ENCODE results near the gene LRRC4C. TPM values are rescaled to one million over a fixed set of nuclear protein-coding genes. Genes with fewer than 3 reads are reported as not detected.

The LRRC4C gene
- polyA plus RNA-seq, 4 donors, result 1.4 to 1.6 TPM; not detected in 2

DNA sequence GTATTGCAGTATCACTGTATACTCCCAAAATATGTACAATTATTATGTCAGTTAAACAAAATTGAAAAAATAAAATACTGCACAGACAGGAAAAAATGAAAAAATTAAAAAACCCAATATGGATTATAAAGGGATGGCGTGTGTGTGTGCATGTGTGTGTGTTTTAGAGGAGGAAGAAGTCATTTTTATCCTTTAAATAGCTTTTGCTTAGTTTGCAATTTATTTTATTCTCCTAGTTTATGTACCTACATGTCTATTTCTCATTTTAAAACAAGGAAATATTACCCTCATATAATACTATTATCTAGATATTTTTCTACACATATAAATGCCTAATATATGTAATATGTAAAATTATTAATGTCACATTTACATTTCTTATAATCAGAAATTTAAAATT lies 1144.3 kb downstream of the LRRC4C start:
- no peak for FAIRE-seq
- no peaks in the 10 kb centered on the region for H3K27me3 ChIP-seq (ENCODE audit: control insufficient read depth in 3 of 3, insufficient read depth in 3 of 3, low read length in 3 of 3)
- H3K9me3 ChIP-seq (ENCODE audit: control insufficient read depth in 2 of 2, insufficient read depth in 1 of 2, low read depth in 1 of 2, low read length in 1 of 2), result no peaks in the 10 kb centered on the region
- H3K4me3 ChIP-seq (ENCODE audit: low read depth in 1 of 3, low read length in 3 of 3), result no peak overlapping the region
- no peaks in the 10 kb centered on the region for H3K36me3 ChIP-seq (ENCODE audit: control insufficient read depth in 3 of 3, insufficient read depth in 2 of 3, low read depth in 1 of 3, low read length in 3 of 3)
- WGBS, 3 donors, result 44 to 67% (median 48%) methylated on average over 1 of the region's 1 CpG
- no peak overlapping the region for H3K27ac ChIP-seq (ENCODE audit: low read depth in 1 of 3, low read length in 2 of 3)
- no peaks in the 10 kb centered on the region for H3K4me1 ChIP-seq (ENCODE audit: control insufficient read depth in 3 of 3, insufficient read depth in 2 of 3, low read depth in 1 of 3, low read length in 2 of 3)
- DNase-seq, result no peak

DNA sequence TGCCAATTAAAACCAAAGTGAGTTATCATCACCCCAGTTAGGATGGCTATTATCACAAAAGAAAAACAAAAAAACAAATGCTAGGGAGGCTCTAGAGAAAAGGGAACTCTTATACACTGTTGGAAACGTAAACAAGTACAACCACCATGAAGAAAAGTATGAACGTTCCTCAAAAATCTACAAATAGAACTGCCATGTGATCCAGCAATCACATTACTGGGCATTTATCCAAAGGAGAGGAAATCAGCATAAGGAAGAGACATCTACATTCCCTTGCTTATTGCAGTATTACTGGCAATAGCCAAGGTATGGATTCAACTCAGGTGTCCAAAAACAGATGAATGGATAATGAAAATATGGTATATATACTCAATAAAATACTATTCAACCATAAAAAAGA lies 1145.1 kb downstream of the LRRC4C start:
- FAIRE-seq, result no peak
- no peaks in the 10 kb centered on the region for H3K36me3 ChIP-seq (ENCODE audit: control insufficient read depth in 3 of 3, insufficient read depth in 2 of 3, low read depth in 1 of 3, low read length in 3 of 3)
- H3K27ac ChIP-seq (ENCODE audit: low read depth in 1 of 3, low read length in 2 of 3), result no peak overlapping the region
- no peaks in the 10 kb centered on the region for H3K9me3 ChIP-seq (ENCODE audit: control insufficient read depth in 2 of 2, insufficient read depth in 1 of 2, low read depth in 1 of 2, low read length in 1 of 2)
- H3K4me3 ChIP-seq (ENCODE audit: low read depth in 1 of 3, low read length in 3 of 3), result no peak overlapping the region
- H3K4me1 ChIP-seq (ENCODE audit: control insufficient read depth in 3 of 3, insufficient read depth in 2 of 3, low read depth in 1 of 3, low read length in 2 of 3), result no peaks in the 10 kb centered on the region
- no peaks in the 10 kb centered on the region for H3K27me3 ChIP-seq (ENCODE audit: control insufficient read depth in 3 of 3, insufficient read depth in 3 of 3, low read length in 3 of 3)
- DNase-seq, result no peak
- WGBS, 3 donors, result 33 to 50% (median 46%) methylated on average over 2 of the region's 2 CpGs

DNA sequence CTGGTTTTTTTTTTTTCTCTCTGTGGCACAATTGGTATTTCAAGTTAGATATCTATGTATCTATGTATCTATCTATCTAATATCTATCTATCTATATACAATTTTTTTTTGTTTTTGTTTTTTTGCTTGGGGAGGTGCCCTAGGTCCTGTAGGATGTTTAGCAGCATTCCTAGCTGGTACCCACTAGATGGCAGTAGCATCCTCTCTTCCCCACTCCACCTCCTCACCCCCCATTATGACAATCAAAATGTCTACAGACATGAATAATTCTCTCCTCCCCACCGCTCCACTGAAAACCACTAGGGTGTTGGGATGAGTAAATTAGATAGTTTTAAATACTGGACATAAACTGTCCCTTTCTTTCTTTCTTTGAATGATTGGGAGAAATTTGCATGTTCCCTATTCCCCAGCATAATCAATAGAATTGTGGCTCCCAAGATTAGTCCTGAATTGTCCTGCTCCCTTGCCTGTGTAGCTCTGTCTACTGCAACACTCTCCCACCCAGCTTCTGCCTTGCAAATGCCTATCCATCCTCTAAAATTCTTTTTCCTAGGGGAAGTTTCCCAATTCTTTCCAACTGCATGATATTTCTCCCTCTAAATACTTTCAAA lies 1152.4 kb downstream of the LRRC4C start:
- Histone ChIP-seq H3K9me3 (ENCODE audit: control insufficient read depth in 2 of 2, insufficient read depth in 1 of 2, low read depth in 1 of 2, low read length in 1 of 2) (no peaks in the 10 kb centered on the region), H3K27ac (ENCODE audit: low read depth in 1 of 3, low read length in 2 of 3) (no peak overlapping the region), H3K27me3 (ENCODE audit: control insufficient read depth in 3 of 3, insufficient read depth in 3 of 3, low read length in 3 of 3) (no peaks in the 10 kb centered on the region), H3K36me3 (ENCODE audit: control insufficient read depth in 3 of 3, insufficient read depth in 2 of 3, low read depth in 1 of 3, low read length in 3 of 3) (no peaks in the 10 kb centered on the region), H3K4me3 (ENCODE audit: low read depth in 1 of 3, low read length in 3 of 3) (no peak overlapping the region), H3K4me1 (ENCODE audit: control insufficient read depth in 3 of 3, insufficient read depth in 2 of 3, low read depth in 1 of 3, low read length in 2 of 3) (no peaks in the 10 kb centered on the region)
- FAIRE-seq, result no peak
- WGBS, 3 donors, result 0 to 3% (median 2%) methylated on average over 1 of the region's 1 CpG
- DNase-seq, result peak; percentile 3 to 34

DNA sequence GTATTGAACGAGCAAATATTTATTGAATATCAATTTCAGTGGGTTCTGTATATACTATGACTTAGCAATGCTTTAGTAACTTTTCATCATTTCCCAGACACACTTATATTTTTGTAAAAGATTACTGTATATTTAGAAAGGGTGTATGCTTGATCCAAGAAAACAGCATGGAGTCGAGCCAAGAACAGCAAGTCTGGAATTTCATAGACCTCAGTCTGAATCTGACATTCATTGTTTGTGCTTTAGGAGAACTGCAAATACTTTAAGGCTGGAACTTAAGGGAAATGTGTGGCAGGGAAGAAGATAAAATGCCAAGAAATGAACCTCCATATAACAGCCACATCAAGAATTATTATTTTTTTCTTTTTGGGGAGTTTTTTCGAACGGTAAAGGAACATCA lies 1156.8 kb downstream of the LRRC4C start:
- no peaks in the 10 kb centered on the region for H3K4me1 ChIP-seq (ENCODE audit: control insufficient read depth in 3 of 3, insufficient read depth in 2 of 3, low read depth in 1 of 3, low read length in 2 of 3)
- no peak for DNase-seq
- no peaks in the 10 kb centered on the region for H3K27me3 ChIP-seq (ENCODE audit: control insufficient read depth in 3 of 3, insufficient read depth in 3 of 3, low read length in 3 of 3)
- no peaks in the 10 kb centered on the region for H3K9me3 ChIP-seq (ENCODE audit: control insufficient read depth in 2 of 2, insufficient read depth in 1 of 2, low read depth in 1 of 2, low read length in 1 of 2)
- WGBS, 3 donors, result 67 to 75% (median 72%) methylated on average over 4 of the region's 4 CpGs
- no peak overlapping the region for H3K4me3 ChIP-seq (ENCODE audit: low read depth in 1 of 3, low read length in 3 of 3)
- H3K27ac ChIP-seq (ENCODE audit: low read depth in 1 of 3, low read length in 2 of 3), result no peak overlapping the region
- H3K36me3 ChIP-seq (ENCODE audit: control insufficient read depth in 3 of 3, insufficient read depth in 2 of 3, low read depth in 1 of 3, low read length in 3 of 3), result no peaks in the 10 kb centered on the region
- no peak for FAIRE-seq

DNA sequence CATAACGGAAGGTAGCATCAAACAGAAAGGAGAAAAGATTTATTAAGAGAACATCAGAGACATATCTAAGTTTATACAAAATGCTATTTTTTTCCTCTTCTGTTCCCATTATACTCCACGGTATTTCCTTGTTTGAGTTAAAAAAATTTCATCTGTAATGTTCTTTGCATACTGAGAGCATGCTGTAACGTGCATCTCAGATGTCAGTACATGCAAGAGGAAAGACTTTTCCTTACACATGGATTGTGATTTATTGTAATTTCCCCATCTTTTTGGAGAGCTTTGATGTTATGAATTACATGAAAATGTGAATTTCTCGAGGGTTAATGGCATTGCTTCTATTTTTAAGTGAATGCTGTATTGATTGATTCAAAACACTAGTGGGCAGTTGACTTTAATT lies 1164.0 kb downstream of the LRRC4C start:
- Histone ChIP-seq H3K36me3 (ENCODE audit: control insufficient read depth in 3 of 3, insufficient read depth in 2 of 3, low read depth in 1 of 3, low read length in 3 of 3) (no peaks in the 10 kb centered on the region), H3K4me3 (ENCODE audit: low read depth in 1 of 3, low read length in 3 of 3) (no peak overlapping the region), H3K27me3 (ENCODE audit: control insufficient read depth in 3 of 3, insufficient read depth in 3 of 3, low read length in 3 of 3) (peaks cover 0 to 24% (median 0%) of the 10 kb centered on the region in 3 donors), H3K4me1 (ENCODE audit: control insufficient read depth in 3 of 3, insufficient read depth in 2 of 3, low read depth in 1 of 3, low read length in 2 of 3) (peaks cover 0 to 6% (median 3%) of the 10 kb centered on the region in 3 donors), H3K27ac (ENCODE audit: low read depth in 1 of 3, low read length in 2 of 3) (no peak overlapping the region), H3K9me3 (ENCODE audit: control insufficient read depth in 2 of 2, insufficient read depth in 1 of 2, low read depth in 1 of 2, low read length in 1 of 2) (no peaks in the 10 kb centered on the region)
- DNase-seq, result no peak
- FAIRE-seq, result no peak
- 46 to 58% (median 49%) methylated on average over 4 of the region's 4 CpGs for WGBS, 3 donors

DNA sequence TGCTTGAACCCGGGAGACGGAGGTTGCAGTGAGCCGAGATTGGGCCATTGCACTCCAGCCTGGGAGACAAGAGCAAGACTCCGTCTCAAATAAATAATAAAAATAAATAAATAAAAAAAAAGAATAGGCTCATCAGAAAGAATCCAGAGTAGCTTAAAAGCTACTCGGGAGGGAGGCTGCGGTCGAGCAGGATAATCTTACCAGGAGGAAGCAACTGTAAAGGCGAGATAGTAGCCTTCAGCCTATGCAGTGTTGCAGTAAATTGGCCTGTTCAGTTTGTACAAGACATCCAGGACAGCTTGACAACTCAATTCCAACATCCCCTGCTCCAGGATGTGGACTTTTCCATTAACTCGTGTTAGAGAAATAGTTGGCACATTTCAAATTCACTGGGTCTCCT lies 1164.7 kb downstream of the LRRC4C start:
- H3K27ac ChIP-seq (ENCODE audit: low read depth in 1 of 3, low read length in 2 of 3), result no peak overlapping the region
- peaks cover 0 to 24% (median 0%) of the 10 kb centered on the region in 3 donors for H3K27me3 ChIP-seq (ENCODE audit: control insufficient read depth in 3 of 3, insufficient read depth in 3 of 3, low read length in 3 of 3)
- H3K4me3 ChIP-seq (ENCODE audit: low read depth in 1 of 3, low read length in 3 of 3), result no peak overlapping the region
- FAIRE-seq, result no peak
- no peaks in the 10 kb centered on the region for H3K36me3 ChIP-seq (ENCODE audit: control insufficient read depth in 3 of 3, insufficient read depth in 2 of 3, low read depth in 1 of 3, low read length in 3 of 3)
- H3K9me3 ChIP-seq (ENCODE audit: control insufficient read depth in 2 of 2, insufficient read depth in 1 of 2, low read depth in 1 of 2, low read length in 1 of 2), result no peaks in the 10 kb centered on the region
- WGBS, 3 donors, result 74 to 86% (median 76%) methylated on average over 9 of the region's 9 CpGs
- DNase-seq, result no peak
- peaks cover 0 to 6% (median 3%) of the 10 kb centered on the region in 3 donors for H3K4me1 ChIP-seq (ENCODE audit: control insufficient read depth in 3 of 3, insufficient read depth in 2 of 3, low read depth in 1 of 3, low read length in 2 of 3)

DNA sequence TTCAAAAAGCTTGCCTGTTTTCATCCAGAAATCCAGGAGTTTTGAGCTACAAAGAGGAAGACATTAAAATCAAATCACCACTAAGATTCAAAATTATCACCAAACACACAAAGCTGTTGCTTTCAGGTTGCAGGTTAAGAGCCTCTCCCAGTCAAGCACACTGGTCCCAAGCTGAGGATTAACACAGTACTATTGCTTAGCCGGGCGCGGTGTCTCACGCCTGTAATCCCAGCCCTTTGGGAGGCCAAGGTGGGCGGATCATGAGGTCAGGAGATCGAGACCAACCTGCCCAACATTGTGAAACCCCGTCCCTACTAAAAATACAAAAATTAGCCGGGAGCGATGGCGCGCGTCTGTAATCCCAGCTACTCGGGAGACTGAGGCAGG lies 1165.1 kb downstream of the LRRC4C start:
- peaks cover 0 to 24% (median 0%) of the 10 kb centered on the region in 3 donors for H3K27me3 ChIP-seq (ENCODE audit: control insufficient read depth in 3 of 3, insufficient read depth in 3 of 3, low read length in 3 of 3)
- 77 to 84% (median 83%) methylated on average over 13 of the region's 13 CpGs for WGBS, 3 donors
- H3K4me3 ChIP-seq (ENCODE audit: low read depth in 1 of 3, low read length in 3 of 3), result no peak overlapping the region
- H3K36me3 ChIP-seq (ENCODE audit: control insufficient read depth in 3 of 3, insufficient read depth in 2 of 3, low read depth in 1 of 3, low read length in 3 of 3), result no peaks in the 10 kb centered on the region
- no peaks in the 10 kb centered on the region for H3K9me3 ChIP-seq (ENCODE audit: control insufficient read depth in 2 of 2, insufficient read depth in 1 of 2, low read depth in 1 of 2, low read length in 1 of 2)
- no peak overlapping the region for H3K27ac ChIP-seq (ENCODE audit: low read depth in 1 of 3, low read length in 2 of 3)
- FAIRE-seq (no peak), DNase-seq (no peak)
- H3K4me1 ChIP-seq (ENCODE audit: control insufficient read depth in 3 of 3, insufficient read depth in 2 of 3, low read depth in 1 of 3, low read length in 2 of 3), result peaks cover 0 to 6% (median 3%) of the 10 kb centered on the region in 3 donors

DNA sequence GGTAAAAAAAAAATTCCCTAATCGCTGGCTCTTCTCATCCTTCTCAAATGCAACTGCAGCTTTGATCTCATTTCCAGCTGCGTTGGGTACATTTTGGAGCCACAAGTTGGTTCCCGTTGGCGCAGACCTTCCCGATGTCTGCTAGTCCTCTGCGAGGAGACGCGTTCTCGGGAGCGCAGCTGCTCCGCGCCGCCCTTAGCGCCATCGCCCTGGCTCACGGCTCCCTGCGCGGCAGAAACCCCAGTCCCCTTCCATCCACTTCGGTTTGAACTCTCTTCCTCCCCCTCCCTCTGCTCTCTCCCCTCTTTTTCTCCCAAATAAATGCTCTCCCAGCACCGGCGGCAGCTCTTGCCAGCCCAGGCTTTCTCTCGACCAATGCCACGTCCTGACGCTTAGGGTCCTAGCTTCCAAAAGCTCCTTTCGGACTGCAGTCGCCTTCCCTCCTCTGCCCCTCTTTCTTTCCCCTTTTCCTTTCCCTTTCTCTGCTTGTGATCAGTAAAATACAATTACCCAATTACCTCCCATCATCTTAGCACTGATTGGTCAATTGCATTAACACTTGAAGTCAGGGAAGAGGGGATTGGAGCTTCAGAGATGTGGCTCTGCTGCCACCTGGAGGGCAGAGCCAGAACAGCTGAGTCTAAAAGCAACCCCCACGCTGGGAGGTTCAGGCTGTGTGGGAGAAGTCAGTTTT lies 1165.7 kb downstream of the LRRC4C start:
- H3K36me3 ChIP-seq (ENCODE audit: control insufficient read depth in 3 of 3, insufficient read depth in 2 of 3, low read depth in 1 of 3, low read length in 3 of 3), result no peaks in the 10 kb centered on the region
- H3K4me3 ChIP-seq (ENCODE audit: low read depth in 1 of 3, low read length in 3 of 3), result peak overlapping the region in 1 of 3 donors; percentile 60
- peak overlapping the region in 2 of 3 donors; percentile 22 to 74 for H3K27ac ChIP-seq (ENCODE audit: low read depth in 1 of 3, low read length in 2 of 3)
- DNase-seq, result peak; percentile 56 to 80
- WGBS, 3 donors, result 5 to 9% (median 8%) methylated on average over 27 of the region's 27 CpGs
- no peak for FAIRE-seq
- no peaks in the 10 kb centered on the region for H3K9me3 ChIP-seq (ENCODE audit: control insufficient read depth in 2 of 2, insufficient read depth in 1 of 2, low read depth in 1 of 2, low read length in 1 of 2)
- peaks cover 0 to 24% (median 0%) of the 10 kb centered on the region in 3 donors for H3K27me3 ChIP-seq (ENCODE audit: control insufficient read depth in 3 of 3, insufficient read depth in 3 of 3, low read length in 3 of 3)
- H3K4me1 ChIP-seq (ENCODE audit: control insufficient read depth in 3 of 3, insufficient read depth in 2 of 3, low read depth in 1 of 3, low read length in 2 of 3), result peaks cover 0 to 6% (median 3%) of the 10 kb centered on the region in 3 donors

Measured in small intestine (tissue), 7 donors.